ENCODE data around the gene DOCK2.
"Not testable (repeated sequence)": the region's sequence is repeated elsewhere in the genome, so short reads cannot be mapped to it uniquely, and the experiment has no call there.

The DOCK2 gene

DNA sequence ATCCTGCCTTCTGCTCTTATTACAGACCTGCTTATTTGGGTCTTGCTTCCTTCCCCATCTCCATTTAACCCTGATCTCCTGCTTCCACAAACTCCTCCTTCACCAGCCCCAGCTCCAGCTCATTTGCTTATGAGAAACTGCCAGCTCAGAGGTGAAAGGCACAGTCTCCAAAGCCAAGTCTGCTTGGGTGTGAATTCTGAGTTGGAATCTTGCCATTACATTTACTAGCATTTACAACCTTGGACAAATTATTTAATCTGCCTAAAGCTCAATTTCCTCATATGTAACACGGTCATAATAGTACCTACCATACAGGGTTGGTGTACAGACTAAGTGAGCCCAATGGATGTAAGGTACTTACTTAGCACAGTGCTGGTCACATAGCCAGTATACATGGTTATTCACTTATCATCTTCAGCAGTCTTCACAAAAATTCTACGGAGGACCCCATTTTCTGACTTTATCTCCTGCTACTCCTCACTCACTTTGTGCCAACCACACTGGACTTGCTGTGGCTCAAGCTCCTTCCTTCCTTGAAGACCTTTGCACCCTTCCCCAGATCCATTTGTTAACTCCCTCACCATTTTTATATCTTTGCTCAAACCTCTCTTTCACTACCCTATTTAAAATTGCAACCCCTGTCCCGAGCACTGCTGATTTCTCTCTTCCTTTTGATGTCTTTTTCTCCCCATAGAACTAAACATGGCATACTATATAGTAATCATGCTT, 86.2 kb downstream of the DOCK2 start:
- no peak for DNase-seq

DNA sequence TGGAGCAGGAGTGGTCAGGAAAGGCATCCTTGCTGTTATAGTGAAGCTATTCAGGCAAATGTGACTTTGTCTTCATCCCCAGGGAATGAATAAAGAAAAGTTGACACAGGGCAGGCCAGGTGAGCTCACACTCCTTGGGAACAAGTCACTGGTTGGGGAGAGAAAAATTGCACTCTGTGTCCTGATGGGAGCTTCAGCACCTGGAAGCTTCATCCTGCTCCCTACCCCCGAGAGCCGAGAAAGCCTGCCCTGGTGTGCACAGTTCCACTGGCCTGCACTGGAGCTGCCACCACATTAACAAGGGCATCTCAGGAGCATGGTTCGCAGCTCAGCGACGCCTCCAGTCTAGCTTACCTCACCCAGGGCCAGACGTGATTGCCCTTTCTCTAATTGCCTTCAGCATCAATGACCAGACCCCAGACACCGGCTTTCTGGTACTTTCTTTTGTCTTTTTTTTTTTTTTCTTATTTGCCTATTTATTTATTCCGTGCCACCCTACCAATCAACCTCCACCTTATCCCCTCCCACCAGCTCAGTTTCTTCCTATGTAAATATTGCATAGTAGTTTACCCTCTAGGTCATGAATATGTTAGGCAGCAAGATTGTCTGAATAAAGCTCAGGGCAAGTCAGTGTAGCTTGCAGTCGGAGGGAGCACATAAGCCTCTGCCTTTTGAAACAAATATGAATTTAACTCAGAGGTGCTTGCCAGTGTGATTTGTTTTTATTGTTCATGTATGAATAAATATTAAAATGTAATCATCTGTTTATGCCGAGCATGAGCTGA, 87.4 kb downstream of the DOCK2 start:
- no peak for DNase-seq

DNA sequence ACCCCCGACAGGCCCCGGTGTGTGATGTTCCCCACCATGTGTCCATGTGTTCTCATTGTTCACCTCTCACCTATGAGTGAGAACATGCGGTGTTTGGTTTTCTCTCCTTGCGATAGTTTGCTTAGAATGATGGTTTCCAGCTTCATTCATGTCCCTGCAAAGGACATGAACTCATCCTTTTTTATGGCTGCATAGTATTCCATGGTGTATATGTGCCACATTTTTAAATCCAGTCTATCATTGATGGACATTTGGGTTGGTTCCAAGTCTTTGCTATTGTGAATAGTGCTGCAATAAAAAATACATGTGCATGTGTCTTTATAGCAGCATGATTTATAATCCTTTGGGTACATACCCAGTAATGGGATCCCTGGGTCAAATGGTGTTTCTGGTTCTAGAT, 88.6 kb downstream of the DOCK2 start:
- not testable (repeated sequence) for DNase-seq

DNA sequence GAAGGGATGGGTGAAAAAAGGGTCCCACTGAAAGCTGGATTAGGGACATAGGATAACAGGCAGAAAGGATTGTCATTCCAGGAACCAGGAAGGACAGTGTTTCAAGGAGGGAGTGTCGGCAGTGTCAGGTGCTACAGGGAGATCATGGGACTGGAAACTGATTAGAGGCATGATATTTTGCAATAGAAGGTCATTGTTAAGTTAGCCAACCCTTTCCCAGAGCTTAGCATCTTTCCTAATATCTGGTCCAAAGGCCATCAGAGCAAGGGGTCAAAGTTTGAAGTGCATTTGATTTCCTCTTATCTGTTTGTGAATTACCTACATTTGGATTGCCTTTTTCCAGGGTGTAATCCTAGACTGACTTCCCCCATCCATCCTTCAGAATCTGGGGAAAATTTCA, 91.3 kb downstream of the DOCK2 start:
- no peak for DNase-seq

DNA sequence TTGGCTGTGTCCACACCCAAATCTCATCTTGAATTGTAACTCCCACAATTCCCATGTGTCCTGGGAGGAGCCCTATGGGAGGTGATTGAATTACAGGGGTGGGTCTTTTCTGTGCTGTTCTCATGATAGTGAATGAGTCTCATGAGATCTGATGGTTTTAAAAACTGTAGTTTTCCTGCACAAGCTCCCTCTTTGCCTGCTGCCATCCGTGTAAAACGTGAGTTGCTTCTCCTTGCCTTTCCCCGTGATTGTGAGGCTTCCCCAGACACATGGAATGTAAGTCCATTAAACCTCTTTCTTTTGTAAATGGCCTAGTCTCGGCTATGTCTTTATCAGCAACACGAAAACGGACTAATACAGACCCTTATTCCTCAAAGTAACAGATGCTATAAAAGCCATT, 94.1 kb downstream of the DOCK2 start:
- no peak for DNase-seq

DNA sequence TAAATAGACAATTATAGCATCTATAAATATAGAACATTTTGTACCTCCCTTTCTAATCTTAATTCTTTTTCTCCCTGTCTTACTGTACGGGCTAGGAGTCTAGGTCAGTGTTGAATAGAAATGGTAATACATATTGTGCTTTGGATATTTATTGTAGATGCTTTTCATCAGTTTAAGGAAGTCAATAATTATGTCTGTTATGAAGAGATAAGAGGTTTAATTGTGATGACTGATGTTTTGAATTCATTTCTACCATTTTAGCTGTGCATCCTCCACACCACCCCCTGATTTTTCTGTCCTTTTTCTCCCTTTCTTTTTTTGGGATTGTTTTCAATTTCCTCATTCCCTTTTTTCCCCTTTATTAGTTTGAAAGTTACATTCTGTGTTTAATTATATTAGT, 95.8 kb downstream of the DOCK2 start:
- DNase-seq, result no peak

DNA sequence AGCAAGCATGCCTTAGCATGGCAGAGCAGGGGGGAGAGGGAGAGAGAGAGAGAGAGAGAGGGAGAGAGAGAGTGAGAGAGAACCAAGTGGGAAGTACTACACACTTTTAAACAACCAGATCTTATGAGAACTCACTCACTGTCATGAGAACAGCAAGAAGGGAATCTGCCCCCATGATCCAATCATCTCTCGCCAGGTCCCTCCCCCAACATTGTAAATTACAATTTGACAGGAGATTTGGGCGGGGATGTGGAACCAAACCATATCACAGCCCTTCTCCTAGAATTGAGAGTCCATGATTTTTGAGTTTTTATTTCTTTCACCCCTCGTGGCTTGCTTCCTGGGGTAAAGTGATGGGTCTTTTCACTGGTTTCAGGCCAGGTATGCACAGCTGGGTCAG, 98.8 kb downstream of the DOCK2 start:
- no peak for DNase-seq

DNA sequence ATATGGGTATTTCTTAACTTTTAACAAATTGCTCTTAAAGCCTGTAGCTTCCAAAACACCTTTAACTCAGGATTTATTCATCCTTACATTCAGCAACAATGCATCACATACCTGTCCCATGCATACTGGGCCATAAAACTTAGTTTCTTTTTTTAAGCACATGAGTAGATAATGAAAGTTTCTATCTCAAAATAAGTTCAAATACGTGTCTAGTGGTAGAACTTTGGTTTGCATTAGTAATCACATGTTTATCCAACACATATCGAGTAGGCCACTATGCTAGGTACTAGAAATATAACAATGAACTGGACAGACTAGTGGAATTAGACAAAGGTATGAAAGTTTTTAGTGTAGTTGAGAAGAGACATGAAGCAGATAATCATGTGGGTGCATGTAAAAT, 99.6 kb downstream of the DOCK2 start:
- DNase-seq, result no peak

DNA sequence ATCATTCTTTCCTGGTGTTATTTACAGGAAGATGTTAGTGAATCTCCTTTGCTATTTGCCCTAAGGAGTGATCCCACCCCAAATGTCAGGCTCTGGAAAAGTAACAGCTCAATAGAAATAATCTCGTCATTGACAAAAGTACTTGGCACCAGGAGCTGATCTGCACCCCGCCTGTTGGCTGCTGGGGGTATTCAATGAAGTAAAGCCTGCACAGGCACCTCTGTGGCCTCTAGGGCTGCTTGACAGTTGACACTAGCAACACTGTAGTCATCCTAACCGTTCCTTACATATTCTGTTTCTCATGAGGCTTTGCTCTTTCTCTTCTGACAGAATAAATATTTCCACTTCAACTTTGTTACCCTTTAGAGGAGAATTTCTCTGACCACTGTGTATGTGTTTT, 103.4 kb downstream of the DOCK2 start:
- DNase-seq, result no peak

DNA sequence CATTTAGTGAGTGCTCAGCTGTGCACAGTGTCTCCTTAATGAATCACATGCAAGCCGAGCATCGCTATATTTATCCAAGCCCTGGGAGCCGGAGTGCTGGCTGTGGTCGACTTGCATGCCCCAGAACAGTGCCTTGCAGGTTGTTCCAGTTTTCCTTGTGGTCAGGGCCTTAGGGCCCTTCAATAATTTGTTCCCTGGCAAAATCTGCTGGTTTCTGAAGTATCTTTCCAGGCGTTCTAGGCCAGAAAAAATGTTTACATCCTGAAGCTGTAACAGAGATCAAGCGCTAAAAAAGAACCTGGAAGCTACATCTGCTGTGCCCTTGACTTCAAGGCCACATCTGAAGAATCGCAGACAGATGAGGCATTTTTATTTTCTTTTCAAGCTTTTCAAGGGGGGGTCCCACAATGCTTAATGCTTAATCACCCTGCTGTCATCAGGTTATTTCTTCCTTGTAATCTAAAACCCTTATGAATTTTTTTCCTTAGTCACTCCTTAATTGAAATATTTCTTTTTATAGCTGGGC, 105.8 kb downstream of the DOCK2 start:
- DNase-seq, result no peak

DNA sequence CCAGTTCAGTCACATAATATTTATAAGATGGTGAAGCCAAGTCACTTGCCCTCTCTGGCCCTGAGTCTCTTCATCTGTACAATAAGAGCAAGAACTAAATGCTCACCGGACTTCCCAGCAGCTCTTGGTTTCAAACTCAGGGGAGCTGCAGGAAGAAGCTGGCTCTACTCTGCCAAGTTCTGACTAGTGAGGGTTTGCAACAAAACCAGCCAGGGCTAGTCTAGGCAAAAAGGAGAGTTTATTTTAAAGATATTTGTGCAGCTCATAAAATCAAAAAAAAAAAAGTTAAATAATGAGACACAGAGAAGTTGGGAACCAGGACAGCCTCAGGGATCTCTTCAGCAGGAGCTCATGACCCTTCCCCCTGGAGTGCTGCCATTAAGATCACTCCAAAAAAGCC, 107.3 kb downstream of the DOCK2 start:
- DNase-seq, result no peak

DNA sequence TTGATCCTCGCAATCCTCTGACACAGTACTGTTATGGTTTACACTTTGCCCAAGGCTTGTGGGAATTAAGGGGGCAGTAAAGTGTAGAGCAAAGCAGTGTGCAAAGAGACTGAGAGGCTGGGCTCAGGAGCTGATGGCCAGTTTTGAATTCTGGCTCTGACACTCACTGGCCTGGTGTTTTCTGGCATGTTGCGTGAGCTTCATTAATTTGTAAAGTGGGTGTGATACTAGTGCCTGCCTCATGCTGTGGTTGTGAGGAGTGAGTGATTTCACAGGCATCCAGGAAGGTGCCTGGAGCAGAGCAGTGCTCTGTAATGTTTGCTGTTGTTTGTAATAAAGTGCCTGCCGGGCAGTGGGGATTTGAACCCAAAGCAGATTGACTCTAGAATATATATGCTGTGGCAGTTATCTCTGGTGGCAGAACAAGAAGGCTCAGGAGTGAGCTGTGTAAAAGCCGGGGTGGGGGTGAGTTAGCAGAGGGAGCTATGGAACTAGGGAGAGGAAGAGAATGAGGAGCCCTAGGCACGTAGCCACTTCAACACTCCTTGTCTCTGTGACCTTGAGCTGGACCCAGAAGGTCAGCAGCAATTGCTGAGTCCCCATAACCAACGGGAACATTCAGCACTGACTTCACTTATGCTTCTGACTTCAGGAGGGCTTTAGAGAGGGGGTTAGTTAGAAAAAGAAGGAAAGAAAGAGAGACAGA, 108.5 kb downstream of the DOCK2 start:
- DNase-seq, result no peak

DNA sequence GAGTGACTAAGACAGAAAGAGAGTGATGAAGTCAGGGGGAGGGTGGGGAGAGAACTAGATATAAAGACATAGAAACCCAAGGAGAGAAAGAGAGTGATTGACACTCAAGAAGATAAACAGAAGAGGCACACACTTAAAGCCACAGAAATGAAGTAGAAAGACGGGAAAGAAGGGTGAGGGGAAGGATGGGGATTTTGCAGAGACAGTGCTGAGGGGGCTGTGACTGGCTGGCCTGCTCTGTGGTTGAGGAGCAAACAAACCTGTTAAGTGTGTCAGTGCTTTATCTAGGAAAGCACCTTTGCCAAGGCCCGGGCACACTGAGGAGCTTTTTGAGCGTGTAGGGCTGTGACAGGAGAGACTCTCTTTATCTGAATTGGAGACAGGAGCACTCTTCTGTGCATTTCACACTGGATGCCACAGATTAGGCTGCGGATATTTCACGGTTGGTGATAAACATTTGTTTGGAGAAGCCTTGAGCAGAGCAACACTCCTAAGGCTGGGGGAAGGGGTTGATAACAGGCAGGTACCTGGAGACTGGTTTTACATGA, 109.1 kb downstream of the DOCK2 start:
- DNase-seq, result no peak

DNA sequence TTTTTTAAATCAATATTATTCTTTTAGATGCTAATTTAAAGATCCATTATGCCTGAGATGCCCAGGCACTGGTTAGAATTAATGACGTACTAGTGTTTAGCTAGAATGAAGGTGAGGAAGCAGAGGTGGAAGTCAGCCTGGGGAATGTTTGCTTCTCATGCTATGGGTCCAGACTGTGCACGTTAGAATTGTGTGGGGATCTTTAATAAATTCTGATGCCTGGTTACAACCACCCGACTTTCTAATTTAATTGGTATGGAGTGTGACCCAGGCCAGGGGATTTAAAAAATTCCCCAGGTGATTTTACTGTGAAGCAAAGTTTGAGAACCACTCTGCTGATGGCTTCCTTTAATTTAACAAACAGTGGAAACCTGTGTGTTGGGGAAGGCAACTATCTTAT, 111.1 kb downstream of the DOCK2 start:
- DNase-seq, result no peak

DNA sequence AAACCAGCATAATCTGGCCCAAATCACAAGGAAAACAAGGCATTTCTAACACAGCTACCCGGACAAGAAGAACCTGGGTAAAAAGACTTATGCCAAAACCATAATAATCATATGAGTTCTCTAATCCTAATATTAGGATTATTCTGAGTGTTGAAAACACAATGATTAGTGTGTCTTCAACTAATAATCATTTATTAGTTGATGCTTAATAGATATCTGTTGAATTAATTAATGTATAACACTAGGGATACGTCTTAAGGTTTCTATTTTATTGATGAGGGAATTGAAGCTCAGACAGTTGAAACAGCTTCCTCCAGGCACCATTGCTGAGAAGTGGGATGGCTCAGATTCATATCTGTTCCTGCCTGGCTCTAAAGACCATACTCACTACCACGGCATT, 112.2 kb downstream of the DOCK2 start:
- no peak for DNase-seq

DNA sequence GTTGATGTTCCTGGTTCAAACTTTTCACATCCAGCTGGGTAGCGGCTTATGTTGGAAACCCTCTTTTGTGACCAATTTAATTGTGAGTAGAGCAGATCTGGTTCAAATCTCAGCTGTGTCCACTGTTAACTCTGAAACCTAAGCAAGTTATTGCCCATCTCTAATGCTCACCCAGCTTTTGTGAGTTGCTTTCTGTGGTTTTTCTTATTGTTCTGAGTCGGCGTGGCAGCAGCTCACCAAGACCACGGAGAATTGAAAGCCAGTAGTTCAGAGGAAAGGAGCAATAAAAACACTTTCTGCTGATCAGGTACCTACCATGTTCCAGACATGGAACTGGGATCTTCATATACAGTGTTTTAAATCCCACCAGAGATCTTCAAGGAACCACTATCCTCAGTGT, 114.4 kb downstream of the DOCK2 start:
- no peak for DNase-seq

DNA sequence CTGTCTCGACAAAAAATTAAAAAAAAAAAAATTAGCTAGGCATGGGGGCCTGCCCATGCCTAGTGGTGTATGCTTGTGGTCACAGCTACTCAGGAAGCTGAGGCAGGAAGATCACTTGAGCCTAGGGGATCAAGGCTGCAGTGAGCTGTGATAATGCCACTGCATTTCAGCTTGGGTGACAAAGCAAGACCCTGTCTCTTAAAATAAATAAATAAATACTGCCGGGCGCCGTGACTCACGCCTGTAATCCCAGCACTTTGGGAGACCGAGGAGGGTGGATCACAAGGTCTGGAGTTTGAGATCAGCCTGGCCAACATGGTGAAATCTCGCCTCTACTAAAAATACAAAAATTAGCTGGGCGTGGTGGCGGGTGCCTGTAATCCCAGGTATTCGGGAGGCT, 115.5 kb downstream of the DOCK2 start:
- not testable (repeated sequence) for DNase-seq

DNA sequence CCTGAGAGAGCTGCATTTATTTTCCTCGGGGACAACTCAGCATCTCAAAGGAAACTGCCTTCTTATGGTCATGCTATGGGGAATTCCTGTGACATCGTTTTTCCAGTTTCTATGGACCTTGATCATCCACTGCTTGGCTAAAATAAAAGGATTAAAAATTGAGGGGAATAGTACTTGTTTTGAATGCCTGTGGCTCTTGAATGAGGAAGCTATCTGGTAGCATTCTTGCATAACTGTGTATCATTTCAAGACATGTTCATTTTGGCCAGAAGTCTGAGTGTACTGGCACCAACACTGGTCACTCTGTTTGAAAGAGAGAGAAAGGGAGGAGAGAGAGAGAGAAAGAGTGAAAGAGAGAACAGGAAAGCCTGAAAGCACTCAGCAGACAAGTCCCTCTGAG, 116.7 kb downstream of the DOCK2 start:
- DNase-seq, result no peak

DNA sequence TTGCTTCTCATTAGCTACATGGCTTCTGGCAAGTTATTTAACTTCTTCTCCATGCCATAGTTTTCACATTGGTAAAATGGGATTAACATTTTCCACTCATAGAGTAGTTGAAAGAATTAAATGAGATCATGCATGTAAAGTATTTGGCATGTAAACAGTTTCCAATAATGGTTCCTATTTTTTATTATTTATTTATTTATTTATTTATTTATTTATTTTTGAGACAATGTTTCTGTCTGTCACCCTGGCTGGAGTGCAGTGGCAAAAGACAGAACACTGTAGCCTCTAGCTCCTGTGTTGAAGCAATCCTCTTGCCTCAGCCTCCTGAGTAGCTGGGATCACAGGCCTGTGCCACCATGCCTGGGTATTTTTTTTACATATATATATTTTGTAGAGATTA, 117.7 kb downstream of the DOCK2 start:
- no peak for DNase-seq

DNA sequence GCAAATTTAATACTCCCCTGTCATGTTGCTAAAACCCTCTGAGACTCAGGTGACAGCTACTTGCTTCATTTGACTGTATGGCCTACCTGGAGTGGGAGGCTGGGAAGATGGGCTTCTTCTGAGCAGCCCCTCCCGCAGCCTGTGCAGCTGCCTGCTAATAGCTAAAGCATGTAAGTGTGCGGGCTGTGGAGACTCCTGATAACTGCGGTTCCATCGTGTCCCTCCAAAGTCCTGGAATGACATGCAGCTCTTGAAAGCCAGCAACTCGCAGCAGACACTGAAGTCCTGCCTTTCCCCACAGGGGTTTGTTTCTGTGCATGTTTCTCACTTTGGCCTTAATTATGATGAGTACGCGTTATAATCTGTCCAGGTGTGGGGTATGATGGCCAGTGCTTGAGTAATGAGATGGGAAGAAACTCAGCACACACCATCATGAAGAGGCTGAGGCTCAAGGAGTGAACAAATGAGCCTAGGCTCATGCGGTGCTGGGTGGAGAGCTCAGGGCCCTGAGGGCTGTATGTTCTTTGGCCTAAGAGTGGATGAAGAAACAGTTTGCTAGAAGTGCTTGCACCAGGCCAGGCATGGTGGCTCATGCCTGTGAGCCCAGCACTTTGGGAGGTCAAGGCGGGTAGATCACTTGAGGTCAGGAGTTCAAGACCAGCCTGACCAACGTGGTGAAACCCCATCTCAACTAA, 119.1 kb downstream of the DOCK2 start:
- DNase-seq, result no peak

DNA sequence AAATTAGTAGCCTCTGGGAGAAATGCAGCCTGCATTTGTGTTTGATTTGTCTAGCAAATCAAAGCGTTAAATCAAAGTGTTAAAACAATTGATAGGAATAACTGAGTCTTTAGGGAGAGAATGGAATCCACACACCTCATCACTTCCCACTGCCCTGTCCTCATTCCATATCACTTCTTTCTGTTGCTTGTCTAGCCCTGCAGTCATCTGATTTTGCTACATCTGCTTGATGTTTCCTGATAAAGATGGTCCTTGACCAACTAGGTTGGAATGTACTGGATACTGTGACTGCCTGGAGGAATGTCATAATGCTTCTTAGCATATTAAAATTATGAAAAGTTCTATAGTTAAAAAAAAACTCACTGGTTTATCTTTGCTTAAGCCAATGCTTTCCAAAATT, 119.9 kb downstream of the DOCK2 start:
- DNase-seq, result no peak

DNA sequence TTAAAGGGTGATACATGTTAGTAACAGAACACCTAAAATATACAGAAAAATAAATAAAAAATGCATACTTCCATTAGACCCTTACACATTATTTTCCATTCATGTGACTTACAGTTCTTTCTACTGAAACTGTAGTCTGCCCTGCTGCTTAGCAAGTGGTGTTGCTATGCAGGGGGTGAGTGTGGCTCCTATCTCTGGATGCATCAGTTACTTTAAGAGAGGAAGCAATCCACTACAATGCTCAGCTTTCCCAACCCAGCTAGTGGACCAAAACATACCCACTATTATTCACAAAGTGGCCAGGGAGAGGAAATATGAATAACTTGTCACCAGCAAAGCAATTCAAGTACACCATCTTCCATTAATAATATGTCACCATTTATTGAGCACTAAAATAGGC, 121.8 kb downstream of the DOCK2 start:
- no peak for DNase-seq

DNA sequence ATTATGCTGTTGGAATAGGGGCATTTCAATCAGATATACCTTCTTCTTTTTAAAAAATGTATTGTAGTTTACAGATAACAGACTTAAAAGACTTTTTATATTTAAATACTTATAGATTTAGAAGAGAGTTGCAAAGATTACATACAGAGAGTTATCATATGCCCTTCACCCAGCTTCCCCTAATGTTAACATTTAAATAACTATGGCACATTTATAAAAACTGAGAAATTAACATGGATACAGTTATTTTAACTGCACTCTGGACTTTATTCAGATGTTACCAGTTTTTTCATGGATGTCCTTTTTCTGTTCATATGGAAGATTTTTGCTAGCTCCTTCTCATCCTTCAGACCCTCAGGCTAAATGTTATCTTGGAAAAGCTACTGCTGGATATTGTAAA, 123.2 kb downstream of the DOCK2 start:
- no peak for DNase-seq

Measured in DMS153 (cell line).